Peyer's patch (tissue), 4 donors: ENCODE measurements around the gene MLST8.
A peak's percentile ranks its signal among the peaks of the same experiment; 100 is the strongest.

Experiments
- POLR2A ChIP-seq, 2 donors: fragments of 450-650 bp; IDR thresholded peaks; one replicate each; pipeline ENCODE4 v1.5.1; 2017; ENCODE audit warnings: antibody characterized with exemption in 2 of 2, mild to moderate bottlenecking in 2 of 2, moderate library complexity in 2 of 2
- TF ChIP-seq, protein P1 (sequence below), 6 experiments: fragments of 450-650 bp in 4 of 6; fragments of 200-600 bp in 2 of 6; sonication (generic) in 1 of 6; IDR thresholded peaks; one replicate each; pipeline ENCODE4 v1.5.1; 2017 to 2019; ENCODE audit warnings: antibody characterized with exemption in 6 of 6, mild to moderate bottlenecking in 3 of 6, moderate library complexity in 1 of 6

DNA sequence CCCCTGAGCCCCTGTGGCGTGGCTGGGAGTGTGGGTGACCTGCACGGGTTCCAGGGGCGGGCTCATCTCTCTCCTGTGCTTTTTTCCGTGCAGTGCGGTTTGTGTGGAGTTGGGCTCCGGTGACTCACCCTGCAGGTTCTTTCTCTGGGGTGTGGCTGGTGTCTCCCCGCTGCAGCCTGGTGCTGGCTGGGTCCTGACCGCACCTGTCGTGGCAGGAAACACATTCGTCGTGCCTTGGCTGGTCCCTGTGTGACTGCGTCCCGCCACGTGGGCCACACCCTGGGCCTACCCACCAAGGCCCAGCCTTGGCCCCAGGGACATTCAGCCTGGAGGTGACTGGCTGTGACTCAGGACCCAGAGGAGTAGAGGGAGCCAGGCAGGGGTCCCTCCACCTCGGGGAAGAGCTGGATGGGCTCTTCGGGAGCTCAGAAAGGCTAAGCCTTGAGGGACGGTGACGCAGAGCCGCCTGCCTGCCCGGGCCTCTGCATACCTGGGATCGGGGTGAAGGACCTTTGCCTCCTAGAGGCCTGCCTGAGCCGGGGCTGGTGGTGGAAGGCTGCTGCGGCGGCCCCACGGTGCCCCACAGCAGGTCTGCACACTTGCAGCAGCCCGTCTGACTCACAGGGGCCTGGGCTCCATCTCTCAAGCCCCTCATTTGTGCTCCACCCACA is 41.9 kb upstream of the MLST8 start:
- TF ChIP-seq, protein P1, sequence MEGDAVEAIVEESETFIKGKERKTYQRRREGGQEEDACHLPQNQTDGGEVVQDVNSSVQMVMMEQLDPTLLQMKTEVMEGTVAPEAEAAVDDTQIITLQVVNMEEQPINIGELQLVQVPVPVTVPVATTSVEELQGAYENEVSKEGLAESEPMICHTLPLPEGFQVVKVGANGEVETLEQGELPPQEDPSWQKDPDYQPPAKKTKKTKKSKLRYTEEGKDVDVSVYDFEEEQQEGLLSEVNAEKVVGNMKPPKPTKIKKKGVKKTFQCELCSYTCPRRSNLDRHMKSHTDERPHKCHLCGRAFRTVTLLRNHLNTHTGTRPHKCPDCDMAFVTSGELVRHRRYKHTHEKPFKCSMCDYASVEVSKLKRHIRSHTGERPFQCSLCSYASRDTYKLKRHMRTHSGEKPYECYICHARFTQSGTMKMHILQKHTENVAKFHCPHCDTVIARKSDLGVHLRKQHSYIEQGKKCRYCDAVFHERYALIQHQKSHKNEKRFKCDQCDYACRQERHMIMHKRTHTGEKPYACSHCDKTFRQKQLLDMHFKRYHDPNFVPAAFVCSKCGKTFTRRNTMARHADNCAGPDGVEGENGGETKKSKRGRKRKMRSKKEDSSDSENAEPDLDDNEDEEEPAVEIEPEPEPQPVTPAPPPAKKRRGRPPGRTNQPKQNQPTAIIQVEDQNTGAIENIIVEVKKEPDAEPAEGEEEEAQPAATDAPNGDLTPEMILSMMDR (IDR thresholded peaks at IDR 0.05): peak in 1 of 6 experiments; percentile 14
- TF ChIP-seq POLR2A (IDR thresholded peaks at IDR 0.05): no peak
